Activated CD8-positive, alpha-beta T cell treated with anti-CD3 and anti-CD28 coated beads for 36 hours (primary cell): ENCODE results near the gene GPC5. TPM values are rescaled to one million over a fixed set of nuclear protein-coding genes. Genes with fewer than 3 reads are reported as not detected.

Experiments
- ATAC-seq: fragments of 200-7000 bp; cut with Tn5 transposase; one replicate; pipeline ENCODE4 v1.10.0; 2021; ENCODE audit warnings: mild to moderate bottlenecking, moderate library complexity
- CTCF ChIA-PET: fragments of 350-600 bp; sonication (Branson Sonifier 250); formaldehyde crosslinking; loops from one replicate; lab custom pipeline; 2021; ENCODE audit warnings: antibody characterized with exemption; lab: Charles Lee
- POLR2A ChIA-PET: fragments of 350-600 bp; sonication (Branson Sonifier 250); formaldehyde crosslinking; loops from one replicate; lab custom pipeline; 2021; ENCODE audit warnings: antibody characterized with exemption; lab: Charles Lee
- DNase-seq: peaks from one replicate; pipeline ENCODE4 v3.0.0-alpha.2; 2020
- H3K27ac Mint-ChIP-seq: one replicate; pipeline ENCODE4 v1.8.0; 2021; ENCODE audit warnings: mild to moderate bottlenecking, mixed read lengths
- H3K27me3 Mint-ChIP-seq: one replicate; pipeline ENCODE4 v1.8.0; 2021; ENCODE audit warnings: mixed read lengths
- H3K36me3 Mint-ChIP-seq: one replicate; pipeline ENCODE4 v1.8.0; 2021; ENCODE audit warnings: low read depth, mixed read lengths
- H3K4me1 Mint-ChIP-seq: one replicate; pipeline ENCODE4 v1.8.0; 2021; ENCODE audit warnings: low read depth, mixed read lengths
- H3K4me3 Mint-ChIP-seq: one replicate; pipeline ENCODE4 v1.8.0; 2021; ENCODE audit warnings: mild to moderate bottlenecking, moderate library complexity, mixed read lengths
- H3K9me3 Mint-ChIP-seq: one replicate; pipeline ENCODE4 v1.8.0; 2021; ENCODE audit warnings: mixed read lengths
- intact Hi-C: fragments of 100-400 bp; cut with micrococcal nuclease; formaldehyde crosslinking; loops from one replicate; pipeline ENCODE4 v1.10.0; 2022
- total RNA-seq, 2 experiments: library from RNA; stranded (reverse); gene quantifications; one replicate each; pipeline ENCODE4 v1.2.3, GENCODE V29; 2021
- TF ChIP-seq, protein P1 (sequence below): fragments of 200-600 bp; IDR thresholded peaks from one replicate; pipeline ENCODE4 v1.8.0; 2022; ENCODE audit warnings: antibody characterized with exemption, mild to moderate bottlenecking

GPC5 gene
- total RNA-seq, 2 experiments from 2014 or later, result 0.13 to 0.14 TPM

DNA sequence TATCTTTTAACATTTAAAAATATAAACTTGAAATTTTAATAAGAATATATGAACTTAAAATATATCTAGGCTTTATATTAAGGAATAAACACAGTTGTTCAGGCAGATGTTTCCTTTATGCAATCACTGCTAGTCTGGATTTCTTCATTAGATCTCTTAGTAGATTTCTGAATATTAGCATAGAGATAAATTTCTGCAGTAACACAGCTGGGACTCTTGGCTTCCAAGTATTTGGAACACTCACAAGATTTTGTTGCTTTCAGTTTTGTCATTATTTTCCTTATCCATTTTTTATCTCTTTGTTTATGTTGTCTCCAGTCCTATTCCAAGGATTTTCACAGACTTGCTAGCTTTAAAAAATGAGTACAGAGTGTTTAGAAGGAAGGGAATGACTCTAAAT lies 857.1 kb downstream of the GPC5 start:
- ChIA-PET CTCF (no interaction called here), POLR2A (no interaction called here)
- intact Hi-C loops, result no loop called here
- no peaks in the 10 kb centered on the region for H3K9me3 Mint-ChIP-seq
- ATAC-seq (no peak), DNase-seq (no peak)
- no peak overlapping the region for H3K4me3 Mint-ChIP-seq
- H3K27me3 Mint-ChIP-seq, result no peaks in the 10 kb centered on the region
- H3K36me3 Mint-ChIP-seq, result no peaks in the 10 kb centered on the region
- TF ChIP-seq, protein P1, sequence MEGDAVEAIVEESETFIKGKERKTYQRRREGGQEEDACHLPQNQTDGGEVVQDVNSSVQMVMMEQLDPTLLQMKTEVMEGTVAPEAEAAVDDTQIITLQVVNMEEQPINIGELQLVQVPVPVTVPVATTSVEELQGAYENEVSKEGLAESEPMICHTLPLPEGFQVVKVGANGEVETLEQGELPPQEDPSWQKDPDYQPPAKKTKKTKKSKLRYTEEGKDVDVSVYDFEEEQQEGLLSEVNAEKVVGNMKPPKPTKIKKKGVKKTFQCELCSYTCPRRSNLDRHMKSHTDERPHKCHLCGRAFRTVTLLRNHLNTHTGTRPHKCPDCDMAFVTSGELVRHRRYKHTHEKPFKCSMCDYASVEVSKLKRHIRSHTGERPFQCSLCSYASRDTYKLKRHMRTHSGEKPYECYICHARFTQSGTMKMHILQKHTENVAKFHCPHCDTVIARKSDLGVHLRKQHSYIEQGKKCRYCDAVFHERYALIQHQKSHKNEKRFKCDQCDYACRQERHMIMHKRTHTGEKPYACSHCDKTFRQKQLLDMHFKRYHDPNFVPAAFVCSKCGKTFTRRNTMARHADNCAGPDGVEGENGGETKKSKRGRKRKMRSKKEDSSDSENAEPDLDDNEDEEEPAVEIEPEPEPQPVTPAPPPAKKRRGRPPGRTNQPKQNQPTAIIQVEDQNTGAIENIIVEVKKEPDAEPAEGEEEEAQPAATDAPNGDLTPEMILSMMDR, result no peak
- no peaks in the 10 kb centered on the region for H3K4me1 Mint-ChIP-seq
- no peak overlapping the region for H3K27ac Mint-ChIP-seq

DNA sequence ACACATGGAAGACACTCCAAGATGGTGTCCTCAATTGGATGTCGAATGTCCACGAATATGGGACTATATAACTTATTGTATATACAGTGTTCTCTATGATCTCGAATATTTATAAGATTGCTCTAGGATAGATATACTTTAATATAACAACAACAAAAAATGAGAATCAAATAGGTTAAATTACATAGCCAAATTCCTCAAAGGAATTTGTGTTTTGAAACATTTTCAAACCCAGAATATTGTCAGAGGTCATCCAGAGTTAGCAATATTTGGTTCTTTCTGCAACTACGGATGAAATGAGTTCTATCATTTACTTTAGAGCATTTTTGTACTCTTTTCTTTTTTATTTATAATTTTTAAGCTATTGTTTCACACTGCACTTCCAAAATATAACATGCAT lies 857.8 kb downstream of the GPC5 start:
- ChIA-PET POLR2A (no interaction called here), CTCF (no interaction called here)
- TF ChIP-seq, protein P1, result no peak
- Mint-ChIP-seq H3K4me3 (no peak overlapping the region), H3K27me3 (no peaks in the 10 kb centered on the region), H3K9me3 (no peaks in the 10 kb centered on the region), H3K36me3 (no peaks in the 10 kb centered on the region), H3K27ac (no peak overlapping the region), H3K4me1 (no peaks in the 10 kb centered on the region)
- intact Hi-C loops, result no loop called here
- DNase-seq, result no peak
- no peak for ATAC-seq

- ChIA-PET CTCF (no interaction called here), POLR2A (no interaction called here)
- intact Hi-C loops, result no loop called here
- ATAC-seq, result no peak
- no peaks in the 10 kb centered on the region for H3K27me3 Mint-ChIP-seq
- TF ChIP-seq, protein P1, result no peak
- no peaks in the 10 kb centered on the region for H3K4me1 Mint-ChIP-seq
- H3K36me3 Mint-ChIP-seq, result no peaks in the 10 kb centered on the region
- no peak for DNase-seq
- no peak overlapping the region for H3K4me3 Mint-ChIP-seq
- H3K27ac Mint-ChIP-seq, result no peak overlapping the region
- no peaks in the 10 kb centered on the region for H3K9me3 Mint-ChIP-seq
These were observed 860.6 kb downstream of the GPC5 start for GRCh38 chr13:92259046-92259445.

GRCh38 chr13:92259523-92259922 lies 861.1 kb downstream of the GPC5 start:
- ChIA-PET POLR2A (no interaction called here), CTCF (no interaction called here)
- H3K27me3 Mint-ChIP-seq, result no peaks in the 10 kb centered on the region
- no peaks in the 10 kb centered on the region for H3K4me1 Mint-ChIP-seq
- H3K9me3 Mint-ChIP-seq, result no peaks in the 10 kb centered on the region
- H3K4me3 Mint-ChIP-seq, result no peak overlapping the region
- DNase-seq (no peak), ATAC-seq (no peak)
- TF ChIP-seq, protein P1, result no peak
- H3K27ac Mint-ChIP-seq, result no peak overlapping the region
- H3K36me3 Mint-ChIP-seq, result no peaks in the 10 kb centered on the region
- intact Hi-C loops, result no loop called here

- no peak overlapping the region for H3K4me3 Mint-ChIP-seq
- no peaks in the 10 kb centered on the region for H3K9me3 Mint-ChIP-seq
- no peak for ATAC-seq
- H3K4me1 Mint-ChIP-seq, result no peaks in the 10 kb centered on the region
- intact Hi-C loops, result no loop called here
- H3K27ac Mint-ChIP-seq, result no peak overlapping the region
- POLR2A ChIA-PET, result no interaction called here
- H3K27me3 Mint-ChIP-seq, result no peaks in the 10 kb centered on the region
- TF ChIP-seq, protein P1, result no peak
- H3K36me3 Mint-ChIP-seq, result no peaks in the 10 kb centered on the region
- CTCF ChIA-PET, result no interaction called here
- no peak for DNase-seq
These were observed 861.9 kb downstream of the GPC5 start for GRCh38 chr13:92260363-92260762.
